ENCODE results near the gene CTNNA3.

- TF ChIP-seq, protein P1, sequence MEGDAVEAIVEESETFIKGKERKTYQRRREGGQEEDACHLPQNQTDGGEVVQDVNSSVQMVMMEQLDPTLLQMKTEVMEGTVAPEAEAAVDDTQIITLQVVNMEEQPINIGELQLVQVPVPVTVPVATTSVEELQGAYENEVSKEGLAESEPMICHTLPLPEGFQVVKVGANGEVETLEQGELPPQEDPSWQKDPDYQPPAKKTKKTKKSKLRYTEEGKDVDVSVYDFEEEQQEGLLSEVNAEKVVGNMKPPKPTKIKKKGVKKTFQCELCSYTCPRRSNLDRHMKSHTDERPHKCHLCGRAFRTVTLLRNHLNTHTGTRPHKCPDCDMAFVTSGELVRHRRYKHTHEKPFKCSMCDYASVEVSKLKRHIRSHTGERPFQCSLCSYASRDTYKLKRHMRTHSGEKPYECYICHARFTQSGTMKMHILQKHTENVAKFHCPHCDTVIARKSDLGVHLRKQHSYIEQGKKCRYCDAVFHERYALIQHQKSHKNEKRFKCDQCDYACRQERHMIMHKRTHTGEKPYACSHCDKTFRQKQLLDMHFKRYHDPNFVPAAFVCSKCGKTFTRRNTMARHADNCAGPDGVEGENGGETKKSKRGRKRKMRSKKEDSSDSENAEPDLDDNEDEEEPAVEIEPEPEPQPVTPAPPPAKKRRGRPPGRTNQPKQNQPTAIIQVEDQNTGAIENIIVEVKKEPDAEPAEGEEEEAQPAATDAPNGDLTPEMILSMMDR (IDR thresholded peaks at IDR 0.05) = no peak
- TF ChIP-seq POLR2A (IDR thresholded peaks at IDR 0.05) = no peak
Measured at GRCh38 chr10:67725567-67725966, 29.6 kb upstream of the CTNNA3 start.

Measured in testis (tissue), 2 donors.